ENCODE data around the gene DVL3.
"Not testable (repeated sequence)": the region's sequence is repeated elsewhere in the genome, so short reads cannot be mapped to it uniquely, and the experiment has no call there.

Gene DVL3

DNA sequence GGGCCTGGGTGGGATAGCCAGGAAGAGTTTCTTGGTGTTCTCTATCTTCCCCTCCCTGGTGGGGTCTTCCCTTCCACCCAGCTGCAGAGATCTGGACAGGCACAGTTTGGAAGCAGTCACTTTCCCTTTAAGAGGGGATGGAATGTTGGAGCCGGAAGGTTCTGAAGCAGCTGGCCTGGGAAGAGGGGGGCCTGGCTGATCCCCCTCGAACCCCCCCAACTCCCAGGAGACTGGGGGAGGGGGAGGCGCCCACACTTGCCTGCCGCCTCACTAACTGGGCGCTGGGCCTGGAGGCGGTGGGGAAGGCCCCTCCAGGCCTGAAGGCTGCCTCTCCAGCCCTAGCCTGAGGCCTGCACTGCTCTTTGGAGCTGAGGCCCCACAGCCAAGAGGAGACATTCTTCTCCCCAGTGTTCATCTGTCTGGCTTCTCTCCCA is 1.4 kb downstream of the DVL3 start:
- DNase-seq: no peak

DNA sequence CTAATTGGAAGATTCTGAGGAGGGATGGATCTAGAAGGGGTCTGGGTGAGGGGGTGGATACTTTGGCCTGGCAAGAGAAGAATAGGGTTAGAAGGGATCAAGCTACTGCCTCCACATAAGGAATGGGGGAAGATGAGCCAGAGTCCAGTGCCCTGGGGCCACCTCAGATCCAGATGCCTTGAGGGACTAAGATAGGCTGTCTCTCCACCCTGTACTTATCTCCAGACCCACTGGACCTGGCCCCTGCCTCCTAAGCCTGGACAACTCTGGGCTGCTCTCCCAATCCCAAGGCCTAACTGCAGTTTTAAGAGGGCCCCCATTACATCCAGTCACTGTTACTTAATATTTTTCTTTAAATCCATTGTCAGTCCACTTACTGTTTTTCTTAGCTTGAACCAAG is 2.0 kb downstream of the DVL3 start:
- no peak for DNase-seq

DNA sequence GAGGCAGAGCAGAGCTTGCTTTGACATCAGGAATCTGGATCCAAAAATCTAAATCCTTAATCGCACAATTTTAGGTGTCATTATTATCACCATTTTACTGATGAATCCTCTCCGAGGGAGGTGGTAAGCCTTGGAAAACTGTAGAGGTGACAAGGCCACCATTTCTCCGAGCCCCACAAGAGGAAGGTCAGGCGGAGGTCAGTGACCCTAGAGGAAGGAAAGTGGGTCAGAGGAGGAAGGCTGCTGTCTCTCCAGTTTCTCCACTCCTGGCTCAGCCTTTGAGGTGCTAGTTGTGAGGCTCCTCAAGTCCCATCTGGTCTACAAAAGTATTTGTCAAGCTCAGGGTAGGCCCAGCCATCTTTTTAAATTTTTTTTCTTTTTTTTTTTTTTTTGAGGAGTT is 3.2 kb downstream of the DVL3 start:
- no peak for DNase-seq

DNA sequence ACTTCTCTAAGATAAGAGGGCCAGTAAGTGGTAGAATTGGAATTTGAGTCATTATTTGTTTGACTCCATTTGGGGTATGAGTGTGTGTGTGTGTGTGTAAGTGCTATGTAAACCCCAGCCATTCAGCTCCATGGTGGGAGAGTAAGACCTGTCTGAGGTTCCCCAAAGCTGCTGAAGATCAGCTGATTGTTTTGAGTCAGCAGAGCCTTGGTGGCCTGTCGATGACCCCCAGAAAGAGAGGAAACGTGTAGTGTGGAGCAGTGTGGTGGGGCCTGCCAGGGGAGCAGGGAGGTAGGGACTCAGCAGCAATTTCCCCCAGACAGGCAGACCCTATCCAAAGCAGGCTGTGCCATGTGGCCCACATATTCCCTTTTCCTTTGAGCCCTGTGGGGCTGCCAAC is 5.3 kb downstream of the DVL3 start:
- no peak for DNase-seq

DNA sequence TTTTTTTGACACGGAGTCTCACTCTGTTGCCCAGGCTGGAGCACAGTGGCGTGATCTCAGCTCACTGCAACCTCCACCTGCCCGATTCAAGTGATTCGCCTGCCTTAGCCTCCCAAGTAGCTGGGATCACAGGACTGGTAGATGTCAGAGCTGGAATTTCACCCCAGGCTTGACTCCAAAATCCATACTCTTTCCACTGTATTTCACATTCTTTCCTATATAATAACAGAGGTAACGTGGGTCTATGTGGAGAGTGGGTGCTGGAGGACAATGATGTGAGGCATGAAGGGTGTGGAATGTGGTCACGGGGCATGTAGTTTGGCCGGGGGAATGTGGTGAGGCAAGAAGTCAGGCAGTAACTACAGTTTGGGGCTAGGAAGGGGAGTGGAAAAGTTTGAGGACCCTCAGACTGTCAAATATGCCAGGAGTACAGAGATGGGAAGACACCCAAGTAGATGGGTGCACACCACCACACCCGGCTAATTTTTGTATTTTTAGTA is 7.4 kb downstream of the DVL3 start:
- DNase-seq: not testable (repeated sequence)

DNA sequence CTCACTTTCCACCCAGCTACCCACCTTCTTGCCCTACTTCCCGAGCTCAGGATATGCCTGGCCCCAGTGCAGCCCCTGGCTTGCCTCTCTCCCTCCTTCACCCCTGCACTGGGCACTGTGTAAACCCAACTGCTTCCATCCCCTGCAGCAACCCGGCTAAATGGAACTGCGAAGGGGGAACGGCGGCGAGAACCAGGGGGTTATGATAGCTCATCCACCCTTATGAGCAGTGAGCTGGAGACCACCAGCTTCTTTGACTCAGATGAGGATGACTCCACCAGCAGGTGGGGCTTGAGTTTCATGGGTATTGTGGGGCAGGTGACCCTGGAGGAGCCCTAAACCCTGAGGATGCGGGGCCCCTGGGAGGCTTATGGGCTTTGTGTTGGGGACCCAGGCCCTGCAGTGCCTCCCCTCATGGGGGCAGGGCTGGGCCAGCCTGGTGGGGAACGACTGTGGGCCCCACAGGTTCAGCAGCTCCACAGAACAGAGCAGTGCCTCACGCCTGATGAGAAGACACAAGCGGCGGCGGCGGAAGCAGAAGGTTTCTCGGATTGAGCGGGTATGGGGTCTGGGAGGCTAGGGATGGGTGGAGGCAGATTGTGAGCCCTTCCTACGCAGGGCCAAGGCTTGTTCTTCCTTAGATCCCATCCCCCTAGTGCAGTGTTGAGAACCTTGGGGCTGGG is 9.6 kb downstream of the DVL3 start:
- no peak for DNase-seq

DNA sequence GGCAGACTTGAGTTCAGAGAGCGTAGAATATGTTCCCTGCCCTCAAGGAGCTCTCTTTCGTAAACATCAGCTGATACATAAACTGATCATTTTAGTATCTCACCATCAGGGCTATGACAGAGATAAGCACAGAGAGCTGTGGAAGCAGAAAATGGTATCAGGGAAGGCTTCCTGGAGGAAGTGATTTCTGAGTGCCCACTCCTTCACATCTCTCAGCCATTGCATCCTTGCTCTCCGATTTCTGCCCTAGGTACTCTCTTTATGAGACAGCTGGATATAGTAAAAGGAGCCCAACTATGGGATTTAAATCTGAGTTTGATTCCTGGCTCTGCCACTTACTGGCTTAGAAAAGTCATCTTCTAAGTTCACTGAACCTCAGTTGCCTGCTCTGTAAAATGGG is 10.4 kb downstream of the DVL3 start:
- no peak for DNase-seq

DNA sequence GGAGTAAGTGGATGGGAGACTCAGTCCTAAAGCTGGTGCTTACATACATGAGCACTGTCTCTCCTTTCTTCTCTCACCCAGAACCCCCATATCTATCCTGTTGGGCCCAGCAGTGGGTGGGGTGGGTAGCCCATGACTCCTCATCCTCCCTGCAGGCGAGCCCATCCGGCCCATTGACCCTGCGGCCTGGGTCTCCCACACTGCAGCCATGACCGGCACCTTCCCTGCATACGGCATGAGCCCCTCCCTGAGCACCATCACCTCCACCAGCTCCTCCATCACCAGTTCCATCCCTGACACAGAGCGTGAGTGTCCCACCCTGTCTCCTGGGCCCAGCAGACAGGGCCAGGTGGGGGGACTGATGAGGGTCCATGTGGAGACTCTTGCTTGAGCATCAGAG is 11.5 kb downstream of the DVL3 start:
- no peak for DNase-seq

DNA sequence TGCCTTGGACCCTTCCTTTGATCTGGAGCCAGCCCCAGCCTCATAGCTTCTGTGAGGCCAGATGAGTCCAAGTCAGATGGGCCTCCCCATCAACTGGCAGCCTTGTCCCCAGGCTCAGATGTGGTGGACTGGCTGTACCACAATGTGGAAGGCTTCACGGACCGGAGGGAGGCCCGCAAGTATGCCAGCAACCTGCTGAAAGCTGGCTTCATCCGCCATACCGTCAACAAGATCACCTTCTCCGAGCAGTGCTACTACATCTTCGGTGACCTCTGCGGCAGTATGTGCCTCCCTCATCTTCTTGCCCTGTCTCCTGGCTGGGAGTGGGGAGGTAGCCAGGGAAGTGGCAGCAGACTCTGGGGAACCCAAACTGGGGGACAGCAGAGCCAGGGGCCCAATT is 12.6 kb downstream of the DVL3 start:
- no peak for DNase-seq

DNA sequence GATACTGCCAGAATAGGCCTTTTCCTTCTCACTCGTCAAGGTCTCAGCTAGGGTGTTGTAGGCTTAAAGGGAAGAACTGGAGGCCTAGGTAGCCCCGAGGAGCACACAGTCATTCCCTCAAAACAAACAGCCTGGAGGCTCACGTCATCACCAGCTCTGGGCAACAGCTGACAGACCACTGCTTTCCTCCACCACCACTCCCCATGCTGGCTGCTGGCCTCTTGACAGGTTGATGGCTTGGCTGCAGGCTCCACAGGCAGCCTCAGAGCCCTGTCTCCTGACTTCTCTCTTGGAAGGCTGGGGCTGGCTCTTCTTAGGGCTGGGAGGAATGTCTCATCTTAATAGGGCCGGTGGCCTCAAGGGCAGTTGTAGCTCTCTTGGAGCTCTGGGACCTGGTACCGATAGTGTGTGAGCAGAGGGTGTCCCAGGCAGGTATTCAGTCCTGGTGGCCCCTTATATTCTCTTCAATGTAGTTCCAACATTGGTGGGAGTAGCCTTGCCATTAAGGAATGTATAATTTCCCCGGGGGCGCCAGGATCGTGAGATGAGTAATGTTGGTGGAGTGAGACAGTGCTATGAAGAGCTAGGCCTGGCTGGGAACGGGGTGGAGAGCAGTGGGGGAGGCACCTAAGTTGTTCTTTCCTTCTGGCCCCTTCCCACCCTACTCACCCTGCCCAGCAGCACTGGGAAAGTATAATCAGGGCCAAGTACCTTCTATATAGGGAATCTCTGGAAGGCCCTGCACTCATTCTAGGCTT is 13.4 kb downstream of the DVL3 start:
- no peak for DNase-seq

DNA sequence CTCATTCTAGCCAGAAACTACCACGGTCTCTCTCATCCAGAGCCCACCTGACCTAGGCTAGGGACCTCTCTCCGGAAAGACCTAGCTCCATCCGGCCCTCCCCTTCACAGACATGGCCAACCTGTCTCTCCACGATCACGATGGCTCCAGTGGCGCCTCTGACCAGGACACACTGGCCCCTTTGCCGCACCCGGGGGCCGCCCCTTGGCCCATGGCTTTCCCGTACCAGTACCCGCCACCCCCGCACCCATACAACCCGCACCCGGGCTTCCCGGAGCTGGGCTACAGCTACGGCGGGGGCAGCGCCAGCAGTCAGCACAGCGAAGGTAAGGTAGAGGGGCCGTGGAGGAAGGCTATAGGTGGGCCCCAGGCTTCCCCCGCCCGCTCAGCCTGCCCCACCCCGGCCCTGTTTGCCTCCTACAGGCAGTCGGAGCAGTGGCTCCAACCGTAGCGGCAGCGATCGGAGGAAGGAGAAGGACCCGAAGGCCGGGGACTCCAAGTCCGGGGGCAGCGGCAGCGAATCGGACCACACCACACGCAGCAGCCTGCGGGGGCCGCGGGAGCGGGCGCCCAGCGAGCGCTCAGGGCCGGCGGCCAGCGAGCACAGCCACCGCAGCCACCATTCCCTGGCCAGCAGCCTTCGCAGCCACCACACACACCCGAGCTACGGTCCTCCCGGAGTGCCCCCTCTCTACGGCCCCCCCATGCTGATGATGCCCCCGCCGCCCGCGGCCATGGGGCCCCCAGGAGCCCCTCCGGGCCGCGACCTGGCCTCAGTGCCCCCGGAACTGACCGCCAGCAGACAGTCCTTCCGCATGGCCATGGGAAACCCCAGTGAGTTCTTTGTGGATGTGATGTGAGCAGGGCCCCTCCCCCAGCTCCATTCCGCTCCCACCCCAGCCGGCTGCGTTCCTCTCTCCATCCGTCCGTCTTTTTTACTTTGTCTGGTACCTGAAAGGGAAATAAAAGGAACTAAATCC is 15.0 kb downstream of the DVL3 start:
- no peak for DNase-seq

DNA sequence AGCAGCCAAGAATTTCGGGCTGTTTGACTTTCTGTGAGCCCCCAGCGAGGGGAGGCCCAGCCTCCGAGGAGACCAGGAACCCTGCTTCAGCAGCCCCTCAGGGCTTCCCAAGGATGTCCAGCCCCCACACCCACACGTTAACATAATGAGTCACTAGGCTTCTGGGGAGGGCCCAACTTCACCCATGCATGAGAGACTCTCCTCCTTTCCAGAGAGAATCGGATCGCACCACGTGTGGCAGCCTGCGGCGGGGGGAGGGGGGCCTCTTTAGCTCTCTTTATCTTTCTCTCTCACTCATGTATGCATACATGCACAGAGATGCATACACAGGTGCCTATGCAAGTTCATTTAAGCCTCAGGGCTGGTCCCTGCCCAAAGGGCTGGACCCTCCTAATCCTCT is 16.4 kb downstream of the DVL3 start:
- DNase-seq: no peak

DNA sequence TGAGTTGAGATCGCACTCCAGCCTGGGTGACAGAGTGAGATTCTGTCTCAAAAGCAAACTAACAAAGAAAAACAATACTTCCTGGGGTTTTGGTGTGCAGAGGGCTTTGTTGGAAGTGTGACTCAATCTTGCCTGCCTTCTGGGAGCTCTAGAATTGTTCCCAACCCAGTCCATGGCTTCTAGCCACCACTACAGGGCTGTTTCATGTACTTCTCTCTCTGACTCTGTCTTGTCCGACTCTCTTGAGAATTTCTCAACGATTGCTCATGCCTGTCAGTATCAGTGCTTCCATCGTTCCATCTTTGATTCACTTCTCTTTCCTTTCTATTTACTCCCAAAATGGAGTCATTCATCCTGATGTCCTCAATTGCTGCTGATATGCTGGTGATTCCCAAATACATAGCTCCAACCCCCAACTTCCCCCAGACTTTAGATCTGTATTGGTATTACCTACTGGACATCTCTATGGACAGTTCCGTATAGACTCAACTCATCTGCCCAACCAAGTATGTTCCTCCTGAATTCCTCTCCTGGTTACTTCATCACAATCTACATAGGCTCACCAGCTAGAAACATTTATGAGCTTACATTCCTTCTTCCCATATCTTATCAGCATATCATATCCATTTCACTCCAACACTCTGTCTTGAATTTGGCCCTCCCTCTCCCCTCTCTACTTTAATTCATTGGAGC is 17.6 kb downstream of the DVL3 start:
- DNase-seq: no peak

DNA sequence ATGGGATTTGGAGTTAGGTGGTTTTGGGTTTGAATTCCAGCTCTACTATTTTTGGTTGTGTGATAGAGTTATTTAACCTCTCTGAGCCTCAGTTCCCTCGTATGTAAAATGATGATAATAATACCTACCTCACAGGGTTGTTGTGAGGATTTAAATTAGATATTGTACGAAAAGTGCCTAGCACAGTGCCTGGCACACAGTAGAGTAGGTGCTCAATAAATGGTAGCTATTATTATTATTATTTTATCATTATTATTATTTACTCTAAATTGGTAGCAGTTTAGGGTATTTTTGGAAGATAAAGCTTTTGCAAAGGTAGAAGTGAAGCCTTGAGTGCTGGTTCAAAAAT is 18.2 kb downstream of the DVL3 start:
- DNase-seq: no peak

DNA sequence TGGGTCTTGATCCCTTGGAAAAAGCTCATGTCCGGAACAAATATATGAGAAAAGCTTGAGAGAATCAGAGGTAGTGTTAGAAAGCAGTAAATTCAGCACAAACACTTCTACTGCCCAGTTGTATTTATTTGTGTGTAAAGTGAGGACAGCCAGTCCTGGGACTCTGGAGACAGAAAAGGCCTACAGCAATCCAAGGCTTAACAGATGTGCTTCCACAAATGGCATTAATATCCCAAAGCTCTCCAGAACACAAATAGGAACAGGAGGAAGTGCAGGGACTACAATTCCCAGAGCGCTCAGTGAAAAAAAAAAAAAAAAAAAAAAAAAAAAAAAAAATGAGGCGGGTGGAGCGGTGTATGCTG is 19.1 kb downstream of the DVL3 start:
- no peak for DNase-seq

DNA sequence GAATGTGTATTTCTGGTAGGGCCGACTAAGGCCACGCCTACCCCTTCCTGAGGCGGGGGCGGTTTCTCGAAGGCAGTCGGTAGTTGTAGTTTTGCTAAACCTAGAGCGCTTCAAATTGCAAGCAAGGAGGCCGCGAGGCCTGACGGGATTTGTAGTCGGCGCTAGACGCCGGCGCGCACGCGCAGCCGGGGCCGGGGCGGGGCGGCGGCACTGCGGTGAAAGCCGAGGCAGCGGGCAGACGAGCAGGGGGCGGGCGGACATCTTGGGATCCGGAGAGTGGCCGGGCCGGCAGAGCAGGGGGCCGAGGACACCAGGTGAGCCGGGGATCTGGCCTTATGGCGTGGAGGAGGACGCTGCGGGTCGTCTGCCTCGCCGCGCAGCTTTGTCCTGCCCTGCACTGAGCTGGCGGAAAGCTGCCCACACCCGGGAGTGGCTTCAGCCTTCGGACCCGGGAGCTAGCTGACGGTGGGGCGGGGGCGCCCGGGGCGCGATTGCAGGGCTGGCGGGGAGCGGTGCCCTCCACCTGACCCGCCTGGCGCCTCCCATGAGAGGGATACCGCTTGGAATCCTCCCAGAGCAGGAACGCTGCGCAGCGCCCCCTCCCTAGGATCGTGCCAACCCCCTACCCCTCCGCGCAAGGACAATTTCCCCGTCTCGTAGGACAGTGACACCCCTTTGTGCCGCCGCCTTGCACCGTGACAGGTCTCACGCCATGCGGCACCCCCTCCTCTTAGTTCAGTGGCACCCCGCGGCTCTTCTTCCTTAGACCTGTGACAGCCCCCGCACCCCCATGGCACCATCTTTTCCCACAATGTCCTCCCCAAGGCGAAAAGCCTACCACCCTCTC is 19.7 kb downstream of the DVL3 start, which contains the start of gene AP2M1:
AP2M1 (plus strand) TSS at position 210 of the 847 bp plus-strand sequence. CDS start 2,139 bp downstream, outside the sequence.
- DNase-seq: peak; percentile 99

DNA sequence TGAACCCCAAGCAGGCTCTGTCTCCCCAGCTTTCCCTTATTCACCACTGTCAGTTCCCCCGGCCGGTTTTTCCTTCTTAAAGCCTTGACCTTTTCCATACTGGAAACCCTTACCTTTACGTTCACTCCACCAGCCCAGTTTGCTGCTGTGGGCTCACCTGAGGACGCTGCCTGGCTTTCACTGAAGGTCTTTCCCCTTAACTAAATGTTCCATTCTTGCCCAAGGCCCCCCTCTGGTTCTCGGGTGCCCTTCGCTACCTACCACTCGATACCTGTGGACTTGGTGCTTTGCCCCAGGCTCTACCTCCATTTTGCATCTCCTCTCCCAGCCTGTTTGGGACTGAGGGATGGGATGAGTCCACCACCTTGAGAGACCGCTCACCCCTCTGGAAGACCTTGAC is 20.3 kb downstream of the DVL3 start:
- no peak for DNase-seq

DNA sequence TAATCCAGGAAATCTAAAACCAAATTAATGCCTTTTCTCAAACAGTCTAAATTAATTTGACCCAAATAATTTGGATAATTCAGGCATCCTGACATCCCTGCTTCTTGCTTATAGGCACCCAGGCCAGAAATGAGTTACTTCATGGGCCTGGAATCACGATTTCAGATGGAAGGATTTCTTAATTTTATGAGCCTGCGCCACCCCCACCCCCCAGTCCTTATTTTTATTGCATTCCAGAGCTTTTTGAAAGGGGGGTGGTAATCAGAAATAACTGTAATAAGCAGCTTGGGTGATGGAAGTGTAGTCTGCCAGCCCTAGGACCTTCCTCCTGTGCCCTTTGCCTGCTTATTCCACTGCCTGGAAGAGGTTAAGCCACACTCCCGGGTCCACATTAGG is 20.8 kb downstream of the DVL3 start:
- DNase-seq: no peak

DNA sequence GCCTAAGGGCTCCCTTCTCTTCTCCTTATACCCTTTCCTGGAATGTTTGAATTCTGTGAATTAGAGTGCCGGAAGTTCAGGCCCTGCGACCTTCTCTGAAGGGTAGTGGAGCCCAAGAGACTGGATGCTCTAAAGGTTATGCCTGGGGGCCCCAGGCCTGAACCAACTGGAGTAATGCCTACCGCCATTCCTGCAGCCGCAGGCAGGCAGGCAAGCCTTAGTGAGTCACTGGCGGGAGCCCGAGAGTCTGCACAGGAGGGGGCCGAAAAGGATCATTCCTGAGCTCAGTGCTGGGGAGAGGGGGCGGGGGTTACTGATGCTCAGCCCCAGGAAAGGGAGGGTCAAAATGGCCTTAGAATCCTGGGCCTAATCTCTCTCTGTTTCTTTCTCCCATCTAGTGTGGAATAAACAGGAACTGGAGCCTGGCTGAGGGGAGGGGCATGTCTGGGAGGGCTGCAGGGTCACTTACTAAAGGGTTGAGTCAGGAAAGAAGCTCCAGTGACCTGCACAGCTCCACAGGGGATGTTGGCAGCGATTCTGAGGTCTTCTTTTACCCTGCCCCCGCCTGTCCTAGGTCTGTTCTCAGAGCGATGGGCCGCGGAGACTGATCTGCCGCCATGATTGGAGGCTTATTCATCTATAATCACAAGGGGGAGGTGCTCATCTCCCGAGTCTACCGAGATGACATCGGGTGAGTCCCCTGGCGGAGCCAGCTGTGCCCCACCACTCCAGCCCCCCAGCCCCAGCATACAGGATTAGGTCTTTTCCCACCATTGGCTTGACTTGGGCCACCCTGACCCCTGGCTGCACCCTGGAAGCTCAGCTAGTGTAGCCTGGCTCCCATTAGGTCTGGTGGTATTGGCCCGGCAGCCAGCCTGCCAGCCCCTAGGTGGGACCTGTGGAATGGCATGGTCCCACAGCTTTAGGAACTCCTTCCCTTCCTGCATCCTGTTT is 21.5 kb downstream of the DVL3 start:
- DNase-seq: no peak

DNA sequence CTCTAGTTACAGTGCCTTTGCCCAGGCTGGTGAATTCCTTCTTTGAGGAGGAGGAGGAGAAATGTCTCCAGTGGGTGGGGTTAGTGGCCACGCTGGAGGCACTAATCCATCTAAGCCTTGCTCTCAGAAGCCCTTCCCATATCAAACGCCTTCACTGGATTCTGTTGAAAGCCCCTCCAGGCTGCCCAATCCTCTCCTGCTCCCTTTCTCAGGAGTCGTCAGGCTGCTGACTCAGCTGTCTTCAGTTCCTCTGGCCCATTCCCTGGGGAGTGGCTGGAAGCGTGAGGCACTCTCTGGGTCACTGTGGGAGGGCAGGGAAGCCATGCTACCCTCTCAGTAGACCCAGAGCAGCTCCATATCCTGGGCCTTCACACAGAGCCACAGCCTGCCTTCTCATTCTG is 22.2 kb downstream of the DVL3 start:
- DNase-seq: no peak

Data from CD4-positive, alpha-beta T cell treated with Interleukin-4 for 4 hours (primary cell).